ENCODE measurements around the gene DUSP2.

Gene DUSP2

DNA sequence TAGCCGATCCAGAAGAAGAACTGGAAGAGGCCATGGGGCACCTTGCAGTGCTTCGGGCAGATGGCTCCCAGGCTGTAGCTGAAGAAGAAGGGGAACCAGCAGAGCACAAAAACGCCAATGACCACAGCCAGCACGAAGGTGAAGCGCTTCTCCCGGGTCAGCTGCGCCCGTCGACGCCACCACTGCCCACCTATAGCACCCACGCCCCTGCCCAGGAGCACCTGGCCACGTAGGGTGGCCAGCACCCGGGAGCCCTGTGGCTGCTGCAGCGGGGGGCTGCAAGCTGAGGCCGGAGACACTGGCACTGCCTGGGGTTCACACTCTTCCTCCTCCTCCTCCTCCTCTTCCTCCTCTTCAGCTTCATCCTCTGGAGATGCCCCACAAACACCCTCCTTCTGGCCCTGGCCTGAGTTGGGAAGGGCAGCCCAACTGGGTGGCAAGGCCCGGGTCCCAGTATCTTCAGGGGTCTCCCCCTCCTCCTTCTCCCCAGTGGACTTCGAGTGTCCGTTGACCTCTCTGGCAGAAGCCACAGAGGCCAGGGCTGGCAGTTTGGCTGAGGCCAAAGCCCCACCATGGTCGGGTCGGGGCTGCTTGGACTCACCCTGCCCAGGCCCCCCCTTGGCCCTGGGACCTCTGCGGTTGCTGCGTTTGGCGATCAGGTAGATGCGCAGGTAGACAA is 30.2 kb downstream of the DUSP2 start:
- DNase-seq (ENCODE audit: low read depth in 2 of 3, low spot score in 1 of 3), result no peak

DNA sequence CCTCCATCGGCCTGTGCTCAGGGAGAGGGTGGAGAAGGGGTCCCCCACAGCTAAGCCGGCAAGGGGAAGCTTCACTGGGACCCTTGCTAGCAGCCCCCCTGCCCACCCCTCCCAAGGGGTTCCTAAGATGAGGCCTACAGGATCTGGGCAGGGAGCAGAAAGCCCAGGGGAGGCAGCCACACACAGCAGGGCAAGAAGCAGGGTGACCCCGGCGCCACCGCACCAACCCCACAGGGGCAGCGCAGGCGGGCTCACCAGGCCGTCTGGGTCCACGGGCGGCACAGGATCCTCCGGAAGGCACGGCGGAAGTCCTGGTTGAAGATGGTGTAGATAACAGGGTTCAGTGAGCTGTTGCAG is 30.7 kb downstream of the DUSP2 start:
- DNase-seq (ENCODE audit: low read depth in 2 of 3, low spot score in 1 of 3), result no peak

DNA sequence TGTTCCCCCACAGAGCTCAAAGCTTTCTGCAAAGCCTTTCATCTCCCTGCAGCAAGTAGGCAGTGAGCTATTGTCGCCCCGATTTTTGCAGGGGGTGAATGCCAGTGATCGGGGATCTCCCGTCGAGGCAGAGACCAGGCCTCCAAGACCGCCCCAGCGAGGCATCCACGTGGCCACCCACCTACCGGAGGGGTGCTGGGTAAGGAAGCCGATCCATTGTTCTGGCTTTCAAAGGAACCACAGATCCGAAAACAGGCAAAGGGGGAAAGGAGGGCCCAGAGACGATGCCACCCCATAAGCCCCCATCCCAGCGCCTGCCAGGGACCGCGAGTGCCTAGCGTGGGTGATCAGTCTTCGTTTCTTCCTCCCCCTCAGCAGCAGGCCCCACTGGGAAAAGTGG is 31.3 kb downstream of the DUSP2 start:
- no peak for DNase-seq (ENCODE audit: low read depth in 2 of 3, low spot score in 1 of 3)

DNA sequence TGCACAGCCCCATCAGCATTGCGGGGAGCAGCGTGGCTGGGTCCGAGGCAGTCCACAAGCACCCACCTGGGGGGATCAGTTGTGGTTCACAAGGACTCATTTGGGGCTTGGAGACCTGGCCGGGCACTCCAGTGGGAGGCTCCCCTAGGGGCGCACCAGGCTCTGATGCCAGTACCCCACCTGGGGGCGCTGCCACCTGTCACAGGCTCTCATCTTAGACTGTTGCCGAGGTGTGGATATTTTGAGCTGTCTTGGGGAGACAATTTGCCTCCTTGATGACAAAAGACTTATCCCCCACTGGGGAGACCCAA is 31.9 kb downstream of the DUSP2 start:
- no peak for DNase-seq (ENCODE audit: low read depth in 2 of 3, low spot score in 1 of 3)

DNA sequence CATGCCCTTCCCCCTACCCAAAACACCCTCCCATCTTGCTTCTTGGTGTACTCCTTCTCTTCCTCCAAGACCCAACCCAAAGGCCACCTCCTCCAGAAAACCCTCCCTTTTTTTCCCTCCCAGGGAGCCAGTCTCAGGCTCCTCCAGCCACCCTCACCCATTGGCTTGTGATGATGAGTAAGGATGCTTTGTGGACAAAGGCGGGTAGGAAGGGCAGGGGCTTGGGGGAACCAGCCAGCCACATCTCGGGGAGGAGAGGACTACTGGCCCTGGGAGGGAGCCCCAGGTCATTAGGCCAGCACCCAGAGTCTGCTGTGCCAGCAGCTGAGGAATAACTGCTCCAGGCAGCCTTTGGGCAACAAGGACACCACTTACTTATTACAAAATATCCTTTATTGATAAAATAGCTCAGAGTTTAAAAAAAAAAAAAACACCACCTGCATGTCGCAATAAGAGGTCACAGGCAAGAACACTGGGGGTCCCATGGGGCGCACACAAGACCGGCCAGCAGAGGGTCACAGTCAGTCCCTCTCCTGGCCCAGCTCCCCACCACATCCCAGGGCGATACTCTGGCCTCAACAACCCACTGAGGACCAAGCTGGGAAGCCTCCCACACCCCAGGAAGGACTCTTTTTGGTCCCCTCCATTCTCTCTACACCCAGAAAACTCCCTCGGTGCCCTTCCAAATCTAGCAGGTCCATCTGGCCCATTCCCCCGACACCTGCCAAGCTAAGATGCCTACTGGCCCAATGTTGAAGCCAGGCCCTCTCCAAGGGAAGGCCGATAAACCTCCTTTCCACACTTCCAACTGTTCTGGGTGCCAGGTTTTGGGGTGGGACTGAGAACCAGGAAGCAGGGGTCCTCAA is 32.5 kb downstream of the DUSP2 start:
- no peak for DNase-seq (ENCODE audit: low read depth in 2 of 3, low spot score in 1 of 3)

DNA sequence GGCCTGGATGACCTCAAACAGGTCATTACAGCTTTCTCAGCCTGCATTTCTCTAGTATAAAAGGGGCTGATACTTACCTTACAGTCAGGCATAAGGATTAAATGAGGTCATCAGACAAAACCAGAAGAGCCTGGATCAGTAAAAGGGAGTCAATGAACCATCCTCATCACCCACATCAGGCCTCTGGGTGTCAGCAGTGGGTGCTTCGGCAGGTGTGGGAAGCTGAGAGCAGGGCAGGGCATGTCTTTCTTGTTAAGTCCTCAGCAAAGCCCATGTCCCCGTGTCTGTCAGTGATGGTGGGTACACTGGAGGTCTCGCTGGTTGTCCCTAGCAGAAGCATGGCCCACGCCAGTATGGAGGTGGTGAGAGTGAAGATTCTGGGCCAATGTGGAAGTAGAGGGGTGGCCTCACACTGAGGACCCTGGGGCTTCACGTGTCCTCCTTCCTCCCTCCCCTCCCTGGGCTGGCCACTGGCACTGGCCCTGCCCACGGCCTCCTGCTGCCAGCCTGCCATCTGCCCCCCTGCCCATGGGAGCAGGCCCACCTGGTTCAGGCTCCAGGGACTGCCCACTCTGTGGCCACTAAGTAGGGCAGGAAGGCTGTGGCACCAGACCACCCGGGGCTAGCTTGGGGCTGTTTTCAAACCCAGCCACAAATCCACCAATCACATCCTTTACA is 33.3 kb downstream of the DUSP2 start:
- DNase-seq (ENCODE audit: low read depth in 2 of 3, low spot score in 1 of 3), result no peak

DNA sequence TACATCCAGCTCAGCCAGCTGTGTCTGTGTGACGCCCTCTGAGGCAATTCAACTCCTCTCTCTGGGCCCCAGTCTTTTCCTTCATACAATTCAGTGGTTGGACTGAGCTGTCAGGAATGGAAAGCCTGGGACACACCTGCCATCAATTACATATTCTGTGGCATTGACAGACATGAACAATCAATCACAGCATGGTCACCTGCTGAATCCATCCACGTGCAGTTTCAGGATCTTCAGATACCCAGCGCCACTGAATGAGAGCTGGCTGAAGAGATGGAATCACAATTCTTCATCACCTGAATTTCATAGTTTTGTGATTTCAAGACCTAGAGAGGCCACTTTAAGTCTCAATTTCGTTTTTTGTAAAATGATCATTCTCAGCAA is 34.0 kb downstream of the DUSP2 start:
- no peak for DNase-seq (ENCODE audit: low read depth in 2 of 3, low spot score in 1 of 3)

DNA sequence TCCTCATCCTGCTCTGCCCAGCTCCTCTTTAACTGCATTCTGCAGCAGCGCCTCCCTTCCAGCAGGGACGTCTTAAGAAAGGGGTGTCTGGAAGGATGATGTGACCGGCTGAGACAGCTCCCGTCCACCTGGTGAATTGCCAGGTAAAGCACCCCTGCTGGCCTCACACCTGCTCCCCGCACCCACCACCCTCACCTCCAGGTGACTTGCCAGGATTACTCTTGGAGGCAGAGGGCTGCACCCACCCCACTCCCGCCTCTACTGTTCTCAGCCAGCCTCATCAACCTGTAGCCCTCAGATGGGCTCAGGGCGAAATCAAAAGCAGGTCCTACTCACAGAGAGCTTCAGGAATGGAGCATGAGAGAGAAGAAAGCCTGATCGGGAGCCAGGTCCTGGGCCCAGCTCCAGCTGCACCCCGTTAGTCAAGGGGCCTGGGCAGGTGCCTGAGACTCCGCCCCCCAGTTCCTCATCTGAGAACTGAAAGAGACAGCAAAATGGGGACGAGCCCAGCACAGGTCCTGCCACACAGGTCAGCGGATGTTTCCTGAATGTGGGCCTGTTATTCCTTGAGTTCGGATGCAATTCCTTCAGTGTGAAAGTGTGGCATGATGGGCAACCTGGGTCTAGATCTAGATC is 34.5 kb downstream of the DUSP2 start:
- no peak for DNase-seq (ENCODE audit: low read depth in 2 of 3, low spot score in 1 of 3)

DNA sequence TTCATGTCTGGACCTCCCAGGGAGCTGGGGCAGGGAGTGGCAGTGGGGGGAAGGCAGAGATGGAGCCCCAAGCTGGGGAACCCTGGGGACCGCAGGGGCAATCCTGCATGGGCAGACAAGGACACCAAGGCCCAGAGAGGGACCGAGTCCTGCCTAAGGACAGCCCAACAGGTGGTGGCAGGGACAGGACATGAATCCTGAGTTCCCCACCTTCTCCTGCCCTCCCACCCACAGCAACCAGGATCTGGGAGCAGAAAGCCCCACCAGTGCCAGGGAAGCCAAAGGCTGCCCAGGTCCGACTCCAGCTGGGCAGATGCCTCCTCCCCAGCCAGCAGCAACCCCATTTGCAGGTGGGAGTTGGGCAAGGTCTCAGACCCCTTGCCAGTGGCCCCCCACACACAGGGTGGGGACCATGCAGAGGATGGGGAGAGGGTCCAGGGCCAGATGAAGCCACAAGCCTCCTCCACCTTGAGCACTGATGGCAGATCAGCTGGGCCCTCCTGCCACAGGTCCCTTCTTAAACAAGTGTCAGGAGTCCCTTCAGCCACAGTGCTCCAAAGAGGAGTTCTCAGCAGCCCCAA is 35.2 kb downstream of the DUSP2 start:
- no peak for DNase-seq (ENCODE audit: low read depth in 2 of 3, low spot score in 1 of 3)

DNA sequence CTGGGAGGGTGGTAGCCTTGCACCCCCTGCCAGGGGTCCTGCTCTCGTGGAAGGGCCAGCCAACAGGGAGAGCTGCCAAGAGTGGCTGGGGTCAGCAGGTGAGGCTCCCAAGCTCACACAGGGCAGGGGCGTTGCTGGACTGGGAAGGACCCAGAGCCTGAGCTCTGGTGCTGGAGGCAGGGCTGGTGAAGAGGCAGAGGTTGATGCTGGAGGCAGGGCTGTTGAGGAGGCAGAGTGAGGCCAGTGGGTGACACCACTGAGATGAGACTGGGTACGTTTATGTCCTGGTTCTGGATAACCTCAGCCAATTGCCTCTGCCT is 35.9 kb downstream of the DUSP2 start:
- DNase-seq (ENCODE audit: low read depth in 2 of 3, low spot score in 1 of 3), result no peak

DNA sequence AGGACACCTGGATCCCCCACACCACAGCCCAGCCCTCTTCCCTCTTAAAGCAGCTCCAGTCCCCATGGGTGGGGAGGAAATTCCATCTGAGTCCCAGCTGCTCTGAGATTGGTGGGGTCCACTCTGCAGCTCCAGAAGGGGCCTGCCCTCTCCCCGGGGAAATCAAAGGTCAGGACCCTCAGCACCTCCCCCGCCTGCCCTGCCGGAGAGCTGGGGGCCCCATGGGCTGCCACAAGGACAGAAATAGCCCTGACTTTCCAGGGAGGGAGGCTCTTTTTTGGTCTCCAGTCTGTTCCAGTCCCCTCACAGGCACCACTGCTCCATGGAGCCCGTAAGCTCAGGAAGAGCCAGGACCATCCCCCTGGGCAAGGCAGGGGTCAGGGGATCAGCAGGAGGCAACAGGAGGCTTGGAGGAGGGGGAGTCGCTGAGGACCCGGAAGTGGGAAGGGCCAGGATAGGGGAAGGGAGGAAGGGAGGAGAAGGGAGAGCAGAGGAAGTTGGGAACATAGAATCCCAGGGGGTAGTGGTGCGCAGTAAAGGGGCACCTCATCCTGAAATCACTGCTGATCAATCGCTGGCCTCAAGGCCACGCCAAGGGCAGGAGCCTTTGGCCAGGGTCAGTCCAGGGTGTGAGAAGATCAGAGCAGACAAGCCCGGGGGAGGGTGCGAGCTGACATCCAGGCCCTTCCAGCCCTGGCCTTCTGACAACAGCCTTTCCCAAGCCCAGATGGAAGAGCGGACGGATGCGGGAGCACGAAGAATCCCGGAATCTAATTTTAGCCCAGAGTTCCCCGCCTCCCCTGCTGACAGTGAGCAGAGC is 36.5 kb downstream of the DUSP2 start:
- DNase-seq (ENCODE audit: low read depth in 2 of 3, low spot score in 1 of 3), result no peak

DNA sequence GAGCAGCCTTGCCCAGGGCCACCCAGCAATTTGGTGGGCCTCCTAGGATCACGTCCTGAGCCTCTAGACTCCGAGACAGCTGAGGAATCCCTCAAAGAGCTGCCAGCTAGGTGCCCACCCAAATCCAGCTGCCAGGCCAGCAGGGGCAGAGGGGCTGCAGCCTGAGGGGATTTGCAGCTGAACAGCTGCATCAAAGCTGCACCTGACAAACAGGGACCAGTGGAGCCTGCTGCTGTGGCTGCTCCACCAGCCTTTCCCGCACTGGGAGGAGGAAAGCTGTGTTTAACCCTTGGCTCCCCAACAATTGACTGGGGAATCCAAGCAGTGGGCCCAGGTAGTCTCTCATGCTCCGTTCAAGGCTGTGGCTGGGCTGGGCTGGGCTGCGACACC is 37.1 kb downstream of the DUSP2 start:
- DNase-seq (ENCODE audit: low read depth in 2 of 3, low spot score in 1 of 3), result no peak

DNA sequence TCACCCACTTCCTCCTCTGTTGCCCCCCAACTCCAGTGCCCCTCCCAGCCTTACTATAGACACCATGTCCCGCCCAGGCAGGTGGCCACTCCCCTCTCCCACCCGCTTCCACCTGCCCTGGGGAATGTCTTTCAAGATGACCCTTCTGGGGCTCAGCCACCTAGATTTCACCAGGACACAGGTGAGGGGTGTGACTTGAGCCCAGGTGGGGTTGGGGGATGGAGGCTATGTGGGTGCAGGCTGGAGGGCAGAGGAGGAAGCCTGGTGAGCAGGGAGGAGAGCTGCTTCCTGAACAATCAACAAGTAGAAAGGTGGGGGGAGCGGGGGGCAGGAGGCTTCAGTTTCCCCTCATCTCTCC is 37.6 kb downstream of the DUSP2 start:
- no peak for DNase-seq (ENCODE audit: low read depth in 2 of 3, low spot score in 1 of 3)

DNA sequence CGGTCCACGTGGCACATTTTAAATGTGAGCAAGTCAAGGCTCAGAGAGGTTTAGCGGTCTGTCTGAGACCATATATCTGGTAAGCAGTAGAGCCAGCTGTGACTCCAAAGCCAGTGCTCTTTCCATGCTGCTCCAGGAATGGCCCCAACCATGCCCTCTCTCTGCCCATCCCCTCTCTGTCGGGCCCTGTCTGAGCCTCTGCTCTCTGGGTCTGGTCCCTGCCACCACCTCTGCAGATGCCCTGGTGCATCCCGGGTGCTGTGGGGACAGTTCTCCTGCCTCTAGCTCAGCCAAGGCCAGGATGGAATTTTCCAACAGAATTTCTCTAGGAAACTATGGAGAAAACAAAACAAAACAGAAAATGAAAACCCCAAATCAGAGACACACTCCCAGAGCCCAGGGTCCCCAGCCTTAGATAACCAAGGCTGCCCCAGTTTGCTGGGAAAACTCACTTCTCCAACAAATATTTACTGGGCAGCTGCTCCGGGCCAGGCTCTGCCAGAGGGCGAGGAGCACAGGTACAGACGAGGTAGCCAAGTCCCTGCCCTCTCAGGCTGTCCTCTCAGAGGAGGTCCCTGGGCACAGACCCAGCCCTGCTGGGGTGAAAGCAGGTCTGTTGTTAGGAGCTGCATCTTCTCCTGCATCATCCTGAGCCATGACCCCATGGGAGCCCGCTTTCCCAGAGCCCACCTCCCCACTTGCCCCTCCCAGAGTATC is 38.1 kb downstream of the DUSP2 start:
- DNase-seq (ENCODE audit: low read depth in 2 of 3, low spot score in 1 of 3), result no peak

DNA sequence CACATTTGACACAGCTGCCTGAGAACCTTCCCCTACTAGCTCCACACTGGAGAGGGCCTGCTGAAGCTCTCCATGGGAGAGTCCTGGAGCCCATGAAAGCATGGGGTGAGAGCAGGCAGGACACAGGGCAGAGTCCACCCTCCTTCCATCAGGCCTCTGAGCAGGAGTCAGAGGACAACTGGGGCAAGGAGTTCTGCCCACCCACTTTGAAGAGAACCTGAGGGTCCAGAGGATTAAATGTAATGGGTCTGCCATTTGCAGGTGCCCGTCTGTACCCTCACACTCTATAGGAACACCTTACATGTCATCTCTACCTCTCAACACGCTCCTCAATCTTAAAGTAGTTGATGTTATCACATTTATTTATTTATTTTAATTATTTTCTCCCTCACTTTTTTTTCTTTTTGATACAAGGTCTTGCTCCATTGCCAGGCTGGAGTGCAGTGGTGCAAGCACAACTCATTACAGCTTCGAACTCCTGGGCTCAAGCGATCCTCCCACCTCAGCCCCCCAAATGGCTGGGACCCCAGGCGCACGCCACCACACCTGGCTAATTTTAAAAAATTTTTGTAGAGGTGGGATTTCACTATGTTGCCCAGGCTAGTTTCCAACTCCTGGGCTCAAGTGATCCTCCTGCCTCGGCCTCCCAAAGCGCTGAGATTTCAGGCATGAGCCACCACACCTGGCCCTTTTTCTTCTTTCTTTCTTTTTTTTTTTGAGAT is 39.1 kb downstream of the DUSP2 start:
- no peak for DNase-seq (ENCODE audit: low read depth in 2 of 3, low spot score in 1 of 3)

DNA sequence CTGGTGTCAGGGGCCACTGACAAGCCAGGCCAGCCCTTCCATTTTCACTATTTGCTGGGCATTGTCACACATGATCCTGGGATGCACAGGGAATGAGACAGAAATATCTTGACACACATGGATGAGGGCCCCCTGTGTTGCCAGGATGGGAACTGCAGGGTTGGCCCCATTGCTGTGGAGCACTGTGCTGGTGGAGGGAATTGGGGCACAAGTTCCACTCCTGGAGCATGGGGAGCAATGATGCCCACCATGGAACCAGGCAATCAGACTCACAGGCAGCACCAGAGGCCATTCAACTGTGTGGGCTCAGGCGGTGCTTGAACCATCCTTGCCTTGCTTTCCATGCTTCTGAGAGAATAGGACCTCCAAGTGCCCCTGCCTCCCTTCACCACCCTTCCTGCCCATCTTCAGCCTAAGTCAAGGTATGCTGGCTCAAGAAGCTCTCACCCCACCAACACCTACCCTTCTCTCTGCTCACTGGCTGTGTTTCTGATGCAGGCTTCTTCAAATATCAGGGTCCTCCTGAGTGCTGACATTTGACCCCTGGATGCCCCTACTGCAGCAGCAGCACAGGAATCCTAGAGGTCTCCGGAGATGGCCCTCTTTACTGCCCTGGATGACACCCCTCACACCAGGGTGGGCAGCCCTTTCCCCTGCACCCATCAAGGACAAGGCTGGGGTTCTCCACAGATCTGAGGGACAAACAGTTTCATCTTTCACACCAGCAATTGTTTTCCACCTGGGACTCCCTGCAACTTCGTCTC is 39.9 kb downstream of the DUSP2 start:
- no peak for DNase-seq (ENCODE audit: low read depth in 2 of 3, low spot score in 1 of 3)

DNA sequence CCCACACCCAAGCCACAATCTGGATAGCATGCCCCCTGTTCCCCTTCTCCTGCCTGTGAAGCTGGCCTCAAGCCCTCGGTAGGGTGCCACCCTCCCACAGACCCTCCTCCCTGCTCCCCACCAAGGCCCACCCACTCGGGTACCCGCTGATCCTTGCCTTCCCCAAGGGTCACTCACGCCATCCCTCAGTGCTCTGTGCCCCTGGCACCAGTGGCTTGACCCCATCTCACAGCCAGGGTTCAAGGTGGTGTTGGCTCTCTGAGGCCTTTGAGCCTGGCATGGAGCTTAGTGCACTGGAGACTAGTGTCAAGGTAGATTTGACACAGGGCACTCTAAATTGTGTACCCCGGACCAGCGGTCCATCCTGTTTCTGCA is 40.8 kb downstream of the DUSP2 start:
- DNase-seq (ENCODE audit: low read depth in 2 of 3, low spot score in 1 of 3), result no peak

DNA sequence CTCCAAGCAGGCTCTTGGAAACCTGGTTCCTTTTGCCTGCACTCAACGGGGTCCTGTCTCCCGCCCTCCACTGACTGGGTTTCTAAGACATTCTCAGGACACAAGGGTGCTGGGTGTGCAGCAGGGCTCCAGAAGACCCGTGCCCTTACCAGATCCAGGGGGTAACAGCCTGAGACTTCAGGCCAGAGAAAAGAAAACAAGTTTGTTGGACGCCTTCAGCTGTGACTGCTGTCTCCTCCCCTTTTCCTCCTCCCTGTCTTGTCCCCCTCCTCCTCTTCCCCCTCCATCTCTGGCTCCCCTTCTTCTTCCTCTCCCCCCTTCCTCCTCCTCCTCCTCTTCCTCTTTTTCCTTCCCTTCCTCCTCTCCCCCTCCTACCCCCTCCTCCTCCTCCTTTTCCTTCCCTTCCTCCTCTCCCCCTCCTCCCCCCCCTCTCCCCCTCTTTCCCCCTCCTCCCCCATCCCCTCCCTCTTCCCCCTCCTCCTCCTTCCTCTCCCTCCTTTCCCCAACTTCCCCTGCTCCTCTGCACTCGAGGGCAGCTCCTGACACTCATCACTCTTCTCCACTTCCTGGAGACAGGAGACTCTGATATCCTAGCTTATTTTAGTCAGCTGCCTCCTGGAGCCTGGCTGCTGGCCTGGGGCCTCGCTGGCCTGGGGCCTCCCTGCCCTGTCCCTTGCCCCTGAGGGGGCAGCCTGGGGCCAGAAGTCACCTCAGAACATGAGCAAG is 41.3 kb downstream of the DUSP2 start:
- no peak for DNase-seq (ENCODE audit: low read depth in 2 of 3, low spot score in 1 of 3)
